SK-N-SH (cell line): ENCODE results near the gene HSPA1L. TPM values are rescaled to one million over a fixed set of nuclear protein-coding genes. Genes with fewer than 3 reads are reported as not detected.
"Not testable (repeated sequence)": the region's sequence is repeated elsewhere in the genome, so short reads cannot be mapped to it uniquely, and the experiment has no call there.

Source experiments
- CTCF ChIA-PET: fragments of 300-600, 350-600 bp; formaldehyde crosslinking; extraction: SDS; loops from one replicate; lab custom pipeline; 2021; lab: Yijun Ruan, JAX
- POLR2A ChIA-PET: fragments of 350-600 bp; sonication (Branson Sonifier 250); formaldehyde crosslinking; extraction: SDS; loops from one replicate; lab custom pipeline; 2020; ENCODE audit warnings: antibody characterized with exemption, inconsistent platforms; lab: Yijun Ruan, JAX
- DNase-seq: peaks from one replicate; pipeline ENCODE4 v3.0.0; 2012
- H2AFZ ChIP-seq: fragments of 200-600 bp; sonication (generic); 2 replicates; pipeline ENCODE4 v1.8.1; 2016; ENCODE audit warnings: antibody characterized with exemption, mild to moderate bottlenecking, low read depth
- H3F3A ChIP-seq: fragments of 200-600 bp; sonication (generic); replicated peaks from 2 replicates; pipeline ENCODE3; 2016; ENCODE audit warnings: antibody characterized with exemption, mild to moderate bottlenecking; ENCODE audit not compliant: insufficient read depth
- H3K27ac ChIP-seq, 2 experiments: fragments of 200-500 bp in 1 of 2; fragments of 200-600 bp in 1 of 2; sonication (Bioruptor generic) in 1 of 2; sonication (generic), shearing (Covaris generic) in 1 of 2; 2 replicates each; pipeline versions ENCODE4 v1.5.1 to v1.6.1; 2014 to 2016; ENCODE audit warnings: low read depth in 2 of 2, inconsistent platforms in 1 of 2, low read length in 1 of 2, mild to moderate bottlenecking in 1 of 2, mixed read lengths in 1 of 2
- H3K27me3 ChIP-seq: fragments of 200-600 bp; sonication (generic), shearing (Covaris generic); 2 replicates; pipeline ENCODE4 v1.6.1; 2016; ENCODE audit warnings: mixed run types; ENCODE audit not compliant: insufficient read depth
- H3K36me3 ChIP-seq, 2 experiments: fragments of 200-500 bp in 1 of 2; fragments of 200-600 bp in 1 of 2; sonication (Bioruptor generic) in 1 of 2; sonication (generic) in 1 of 2; replicated peaks in 1 of 2; 2 replicates each; pipeline versions ENCODE3 to v1.5.1; 2014 to 2016; ENCODE audit warnings: low read length in 1 of 2, mild to moderate bottlenecking in 1 of 2; ENCODE audit not compliant: insufficient read depth in 2 of 2, control insufficient read depth in 1 of 2
- H3K4me1 ChIP-seq, 2 experiments: fragments of 200-500 bp in 1 of 2; fragments of 200-600 bp in 1 of 2; sonication (Bioruptor generic) in 1 of 2; sonication (generic), shearing (Covaris generic) in 1 of 2; 2 replicates each; pipeline versions ENCODE4 v1.5.1 to v1.6.1; 2014 to 2016; ENCODE audit warnings: low read depth in 1 of 2, low read length in 1 of 2, mixed run types in 1 of 2; ENCODE audit not compliant: insufficient read depth in 2 of 2, control insufficient read depth in 1 of 2
- H3K4me2 ChIP-seq: fragments of 200-600 bp; sonication (generic), shearing (Covaris generic); 2 replicates; pipeline ENCODE4 v1.6.1; 2017; ENCODE audit warnings: mixed run types
- H3K4me3 ChIP-seq, 2 experiments: fragments of 200-500 bp in 1 of 2; fragments of 200-600 bp in 1 of 2; sonication (Bioruptor generic) in 1 of 2; sonication (generic), shearing (Covaris generic) in 1 of 2; 2 replicates each; pipeline versions ENCODE4 v1.5.1 to v1.8.1; 2014 to 2016; ENCODE audit warnings: low read depth in 2 of 2, inconsistent platforms in 1 of 2, low read length in 1 of 2, mild to moderate bottlenecking in 1 of 2, mixed read lengths in 1 of 2, moderate library complexity in 1 of 2
- H3K79me2 ChIP-seq: fragments of 200-600 bp; sonication (generic); 2 replicates; pipeline ENCODE4 v1.8.1; 2017; ENCODE audit warnings: mild to moderate bottlenecking; ENCODE audit not compliant: insufficient read depth
- H3K9ac ChIP-seq: fragments of 200-600 bp; sonication (generic); 2 replicates; pipeline ENCODE4 v1.6.1; 2017; ENCODE audit warnings: mixed run types
- H3K9me2 ChIP-seq: fragments of 200-600 bp; sonication (generic); 2 replicates; pipeline ENCODE4 v1.6.1; 2017; ENCODE audit warnings: mixed run types
- H3K9me3 ChIP-seq: fragments of 200-600 bp; sonication (generic); 2 replicates; pipeline ENCODE4 v1.6.1; 2017; ENCODE audit warnings: mixed run types, mild to moderate bottlenecking, moderate library complexity
- H4K20me1 ChIP-seq: fragments of 200-600 bp; sonication (generic); 2 replicates; pipeline ENCODE4 v1.6.1; 2017; ENCODE audit warnings: mild to moderate bottlenecking, mixed run types; ENCODE audit not compliant: insufficient read depth
- CHD2 ChIP-seq: fragments of 150-350 bp; IDR thresholded peaks from 2 replicates; pipeline ENCODE4 v1.6.1; 2018; ENCODE audit warnings: low read length; ENCODE audit not compliant: partially characterized antibody
- ELF1 ChIP-seq: IDR thresholded peaks from 2 replicates; pipeline ENCODE4 v1.4.0; 2012
- FOSL2 ChIP-seq: IDR thresholded peaks from 2 replicates; pipeline ENCODE4 v1.4.0; 2012; ENCODE audit warnings: low read depth, mild to moderate bottlenecking, moderate library complexity, borderline replicate concordance
- GABPA ChIP-seq: IDR thresholded peaks from 2 replicates; pipeline ENCODE4 v1.4.0; 2012; ENCODE audit warnings: low read depth, mild to moderate bottlenecking
- IRF3 ChIP-seq: fragments of 150-350 bp; IDR thresholded peaks from 2 replicates; pipeline ENCODE4 v1.6.1; 2016; ENCODE audit warnings: mild to moderate bottlenecking, low read depth, low read length
- JUND ChIP-seq: IDR thresholded peaks from 2 replicates; pipeline ENCODE4 v1.4.0; 2012
- MEF2A ChIP-seq: IDR thresholded peaks from 2 replicates; pipeline ENCODE4 v1.4.0; 2012; ENCODE audit warnings: low read depth, borderline replicate concordance
- PBX3 ChIP-seq: IDR thresholded peaks from 2 replicates; pipeline ENCODE4; 2012
- TAF1 ChIP-seq: IDR thresholded peaks from 2 replicates; pipeline ENCODE4 v1.6.1; 2012; ENCODE audit warnings: low read depth, mild to moderate bottlenecking, low read length, moderate library complexity, borderline replicate concordance
- TCF12 ChIP-seq: IDR thresholded peaks from 2 replicates; pipeline ENCODE4 v1.4.0; 2012
- TEAD4 ChIP-seq: IDR thresholded peaks from 2 replicates; pipeline ENCODE4 v1.4.0; 2012; ENCODE audit warnings: mild to moderate bottlenecking, borderline replicate concordance; ENCODE audit not compliant: insufficient read depth
- USF1 ChIP-seq: IDR thresholded peaks from 2 replicates; pipeline ENCODE4 v1.4.0; 2012; ENCODE audit warnings: low read depth, borderline replicate concordance
- YY1 ChIP-seq: IDR thresholded peaks from 2 replicates; pipeline ENCODE4 v1.4.0; 2012; ENCODE audit warnings: low read depth, mild to moderate bottlenecking
- ZBTB33 ChIP-seq: IDR thresholded peaks from 2 replicates; pipeline ENCODE4 v1.4.0; 2012; ENCODE audit warnings: low read depth, borderline replicate concordance
- WGBS: methylation state at CpG from one replicate; pipeline ENCODE4 v1.1.6; 2017; ENCODE audit warnings: low lambda C conversion rate; 5-methylcytosine and 5-hydroxymethylcytosine counted together
- polyA plus RNA-seq, 3 experiments: library from polyadenylated mRNA; depleted of rRNA; stranded (reverse); fragments of >200 nt; gene quantifications; 2 replicates each; pipeline ENCODE4 v1.2.3, GENCODE V29; 2012

HSPA1L gene
- polyA plus RNA-seq, 1 of the 3 experiments (the other 2 are of a cell fraction) = 0.69 TPM

- no peak for TF ChIP-seq MEF2A
- no peak for TF ChIP-seq JUND
Measured at GRCh38 chr6:31794294-31794865, 20.7 kb downstream of the HSPA1L start (continued).

GRCh38 chr6:31793927-31794245 lies 21.2 kb downstream of the HSPA1L start:
- H3F3A ChIP-seq = peaks cover 30% of the 10 kb centered on the region
- H4K20me1 ChIP-seq, H3K9me3 ChIP-seq, H3K9me2 ChIP-seq, H2AFZ ChIP-seq, POLR2A ChIA-PET, H3K27me3 ChIP-seq, DNase-seq: not testable (repeated sequence)
- H3K4me3 ChIP-seq = peak overlapping the region; percentile 80 to 82
- peak overlapping the region; percentile 99 for H3K4me2 ChIP-seq
- peaks cover 3 to 12% of the 10 kb centered on the region in 2 experiments; a peak in 3 of 4 replicates for H3K4me1 ChIP-seq
- CTCF ChIA-PET = interaction anchor here (3.0 kb wide), 1 partner anchor 141 kb away, joined by 7 read pairs; no protein-coding TSS in a partner anchor
- H3K9ac ChIP-seq = peak overlapping the region; percentile 84; the same call in 1 of the 2 replicates
- H3K27ac ChIP-seq = peak overlapping the region; percentile 72 to 96; a peak in 3 of 4 replicates
- peaks cover 23 to 31% of the 10 kb centered on the region in 2 experiments for H3K36me3 ChIP-seq
- peaks cover 38% of the 10 kb centered on the region for H3K79me2 ChIP-seq
- WGBS = 85% methylated on average over 6 of the region's 6 CpGs

- Histone ChIP-seq H3K9me3 (no peaks in the 10 kb centered on the region), H3K9me2 (no peaks in the 10 kb centered on the region), H3K9ac (no peak overlapping the region), H3K4me2 (peak overlapping the region; percentile 53; the same call in 1 of the 2 replicates), H3K36me3 (peaks cover 23 to 31% of the 10 kb centered on the region in 2 experiments), H3K4me1 (peaks cover 3 to 12% of the 10 kb centered on the region in 2 experiments; a peak in 3 of 4 replicates), H3F3A (peaks cover 25% of the 10 kb centered on the region), H2AFZ (no peak overlapping the region), H4K20me1 (no peaks in the 10 kb centered on the region), H3K4me3 (no peak overlapping the region), H3K79me2 (peaks cover 38% of the 10 kb centered on the region), H3K27me3 (no peaks in the 10 kb centered on the region), H3K27ac (peak overlapping the region in 1 of 2 experiments; percentile 72; a peak in 2 of 4 replicates)
- DNase-seq = no peak
- ChIA-PET CTCF (interaction anchor here (2.3 to 3.8 kb wide), 2 partner anchors 16 to 23 kb away, joined by 16 to 62 read pairs; partner anchors contain the start of gene VWA7), POLR2A (no interaction called here)
- WGBS = 45% methylated on average over 9 of the region's 12 CpGs
- no peak for TF ChIP-seq IRF3
- no peak for TF ChIP-seq YY1
- no peak for TF ChIP-seq TCF12
- peak; percentile 36; the same call in 1 of the 2 replicates for TF ChIP-seq FOSL2
- TF ChIP-seq GABPA = peak; percentile 42; the same call in 1 of the 2 replicates
- no peak for TF ChIP-seq PBX3
- no peak for TF ChIP-seq ZBTB33
- TF ChIP-seq TAF1 = no peak
- no peak for TF ChIP-seq TEAD4
- no peak for TF ChIP-seq ELF1
- TF ChIP-seq CHD2 = no peak
- TF ChIP-seq USF1 = peak; percentile 54
Measured at GRCh38 chr6:31792761-31793171, 22.3 kb downstream of the HSPA1L start.
